NCI-H526 (cell line): ENCODE results near the gene CPN1.

Experiments used
- DNase-seq, 2 experiments: peaks; one replicate each; lab custom pipeline; 2025; lab: John Stamatoyannopoulos, UW

CPN1 gene

GRCh38 chr10:99996671-99997648, 84.7 kb downstream of the CPN1 start:
- no peak for DNase-seq

DNA sequence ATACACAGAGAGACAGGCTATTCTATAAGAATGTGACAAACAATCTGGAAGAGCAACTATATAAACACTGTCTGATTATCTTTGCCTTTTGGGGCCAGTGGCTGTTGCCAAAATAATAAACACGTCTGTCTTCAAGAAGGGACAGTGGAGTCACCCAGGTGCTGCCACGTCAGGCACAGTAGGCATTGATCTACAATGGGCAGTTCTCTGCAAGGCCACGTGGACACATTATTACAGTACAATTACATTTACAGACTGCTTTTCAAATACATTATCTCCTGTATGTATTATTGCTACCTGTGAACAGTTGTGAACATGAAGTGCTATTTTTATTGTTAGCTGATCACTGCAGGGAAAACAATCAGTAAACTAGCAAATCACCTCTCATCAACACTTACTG, 86.0 kb downstream of the CPN1 start:
- no peak for DNase-seq

DNA sequence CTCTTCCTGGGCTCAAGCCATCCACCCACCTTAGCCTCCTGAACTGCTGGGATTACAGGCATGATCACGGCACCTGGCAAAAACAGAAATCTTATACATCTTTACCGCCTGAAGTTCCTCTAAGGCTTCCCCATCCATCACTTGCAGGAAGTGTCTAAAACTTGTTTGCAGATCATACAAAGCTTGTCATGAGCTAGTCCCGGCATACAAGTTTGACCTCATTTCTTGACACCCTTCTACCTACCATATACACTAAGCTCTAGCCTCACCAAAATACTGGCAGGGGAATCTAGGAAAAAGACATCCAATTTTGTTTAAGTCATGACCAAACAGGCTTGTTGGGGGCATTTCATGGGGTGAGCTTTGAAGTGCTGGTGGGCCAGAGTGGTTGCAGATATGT, 86.4 kb downstream of the CPN1 start:
- DNase-seq = no peak

- DNase-seq = no peak
These were observed 86.9 kb downstream of the CPN1 start for GRCh38 chr10:99994801-99995200.

GRCh38 chr10:99993701-99994689, 87.7 kb downstream of the CPN1 start:
- no peak for DNase-seq
